Mononuclear cell (primary cell): ENCODE measurements around the gene SCYL2. TPM values are rescaled to one million over a fixed set of nuclear protein-coding genes. Genes with fewer than 3 reads are reported as not detected.
"Not testable (repeated sequence)": the region's sequence is repeated elsewhere in the genome, so short reads cannot be mapped to it uniquely, and the experiment has no call there.

Experiments
- H3K27me3 ChIP-seq: 2 replicates; pipeline ENCODE4 v1.6.0; 2011; ENCODE audit warnings: low read length, control low read depth; ENCODE audit not compliant: insufficient read depth
- H3K4me1 ChIP-seq: 2 replicates; pipeline ENCODE4 v1.5.1; 2011; ENCODE audit warnings: mild to moderate bottlenecking, low read length, control low read depth; ENCODE audit not compliant: insufficient read depth
- H3K4me3 ChIP-seq: 2 replicates; pipeline ENCODE4 v1.5.1; 2011; ENCODE audit warnings: mild to moderate bottlenecking, low read length, moderate library complexity
- H3K9me3 ChIP-seq: 2 replicates; pipeline ENCODE4 v1.5.1; 2011; ENCODE audit warnings: low read depth, mild to moderate bottlenecking, control low read depth, low read length
- total RNA-seq: library from RNA; depleted of rRNA; stranded (reverse); fragments of >200 nt; gene quantifications from one replicate; pipeline ENCODE4 v1.2.3, GENCODE V29; 2012

Gene SCYL2
- total RNA-seq, 1 donor = 54.8 TPM

DNA sequence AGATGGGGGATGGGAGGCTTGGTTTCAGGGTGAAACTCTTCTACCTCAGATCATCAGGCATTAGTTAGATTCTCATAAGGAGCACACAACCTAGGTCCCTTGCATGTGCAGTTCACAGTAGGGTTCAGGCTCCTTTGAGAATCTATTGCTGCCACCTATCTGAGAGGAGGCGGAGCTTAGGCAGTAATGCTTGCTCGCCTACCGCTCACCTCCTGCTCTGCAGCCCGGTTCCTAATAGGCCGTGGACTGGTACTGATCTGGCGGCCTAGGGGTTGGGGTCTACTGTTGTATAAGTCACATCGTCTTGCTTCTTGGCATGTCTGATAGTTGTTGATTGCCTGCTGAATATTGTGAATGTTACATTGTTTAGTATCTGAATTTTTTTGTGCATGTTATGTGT is 12.2 kb downstream of the SCYL2 start:
- Histone ChIP-seq H3K4me1 (peaks cover 3% of the 10 kb centered on the region), H3K4me3 (no peak overlapping the region), H3K27me3 (no peaks in the 10 kb centered on the region), H3K9me3 (no peaks in the 10 kb centered on the region)

DNA sequence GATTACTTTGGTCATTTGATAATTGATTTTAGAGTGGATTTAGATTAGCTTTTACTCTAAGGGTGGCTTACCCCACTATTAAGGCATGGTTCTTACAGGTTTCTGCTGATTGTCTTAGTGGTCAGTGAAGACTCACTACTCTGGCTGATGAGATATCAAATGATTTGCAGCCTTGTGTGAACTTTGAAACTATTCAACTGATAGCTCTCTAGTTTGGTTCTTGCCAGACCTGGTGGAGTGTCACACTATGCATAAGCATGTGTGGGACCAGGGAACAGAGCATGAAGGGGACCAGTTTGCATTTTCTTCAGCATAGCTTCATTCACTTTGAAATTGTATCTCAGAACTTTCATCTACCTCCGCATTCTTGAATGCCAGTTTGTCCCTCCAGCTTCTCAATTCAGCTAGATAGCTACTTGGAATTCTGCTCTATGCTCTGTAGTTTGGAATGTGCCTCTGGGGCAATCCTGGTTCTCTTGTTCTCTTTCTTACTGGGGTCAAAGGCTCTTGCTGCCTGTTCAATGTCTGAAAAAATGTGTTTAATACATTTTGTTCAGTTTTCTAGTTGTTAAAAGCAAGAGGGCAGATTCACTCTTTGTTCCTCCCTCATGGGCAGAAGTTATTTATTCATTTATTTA is 12.7 kb downstream of the SCYL2 start:
- no peaks in the 10 kb centered on the region for H3K27me3 ChIP-seq

DNA sequence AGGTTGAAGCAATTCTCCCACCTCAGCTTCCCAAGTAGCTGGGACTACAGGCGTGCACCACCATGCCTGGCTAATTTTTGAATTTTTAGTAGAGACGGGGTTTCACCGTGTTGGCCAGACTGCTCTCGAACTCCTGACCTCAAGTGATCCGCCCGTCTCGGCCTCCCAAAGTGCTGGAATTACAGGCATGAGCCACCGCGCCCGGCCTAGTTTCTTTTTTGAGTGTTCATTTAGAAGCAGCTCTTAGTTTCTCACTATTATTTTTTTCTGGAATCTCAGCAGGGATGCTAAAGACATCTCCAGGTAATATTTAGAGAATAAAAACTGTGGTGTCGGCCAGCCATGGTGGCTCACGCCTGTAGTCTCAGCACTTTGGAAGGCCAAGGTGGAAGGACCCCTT is 17.6 kb downstream of the SCYL2 start:
- H3K4me1 ChIP-seq, H3K27me3 ChIP-seq, H3K4me3 ChIP-seq, H3K9me3 ChIP-seq: not testable (repeated sequence)

More for the DNA sequence above, 12.7 kb downstream of the SCYL2 start:
- Histone ChIP-seq H3K4me3 (no peak overlapping the region), H3K4me1 (peaks cover 3% of the 10 kb centered on the region), H3K9me3 (no peaks in the 10 kb centered on the region)

DNA sequence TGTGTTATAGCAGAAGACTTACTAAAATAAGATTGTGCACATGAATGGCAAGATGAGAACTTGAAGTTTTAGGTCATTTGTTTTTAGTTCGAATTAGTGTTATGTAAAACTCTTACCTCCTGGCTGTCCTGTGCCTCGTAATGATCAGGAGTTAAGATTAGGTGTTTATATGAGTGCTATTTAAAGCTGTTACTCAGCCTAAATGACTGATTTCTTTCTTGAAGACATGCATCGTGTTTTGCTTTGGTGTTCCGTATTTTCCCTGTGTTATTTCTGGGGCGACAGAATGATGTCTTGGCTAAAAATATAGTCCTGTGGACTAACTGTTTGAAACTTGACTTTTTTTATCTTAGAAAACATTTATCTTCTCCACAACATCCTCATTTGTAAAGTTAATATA is 22.1 kb downstream of the SCYL2 start:
- no peak overlapping the region for H3K4me3 ChIP-seq
- no peaks in the 10 kb centered on the region for H3K4me1 ChIP-seq
- no peaks in the 10 kb centered on the region for H3K9me3 ChIP-seq
- H3K27me3 ChIP-seq = no peaks in the 10 kb centered on the region

DNA sequence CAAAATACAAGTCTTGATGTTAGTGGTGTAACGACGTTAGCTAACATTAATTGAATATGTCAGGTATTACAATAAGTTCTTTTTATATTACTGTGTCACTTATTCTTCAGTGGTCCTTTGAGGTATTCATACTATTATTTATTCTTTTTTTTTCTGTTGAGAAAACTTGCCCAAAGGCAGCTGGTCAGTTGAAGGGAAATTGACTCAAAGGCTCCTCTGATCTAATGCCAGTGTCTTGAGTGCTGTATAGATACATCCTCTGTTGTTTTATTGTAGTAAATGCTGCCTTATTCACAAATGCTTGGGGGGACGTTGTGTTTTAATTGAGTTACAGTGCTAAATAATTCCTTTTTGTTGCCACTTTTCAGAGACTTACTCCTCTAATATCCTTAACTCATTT is 23.0 kb downstream of the SCYL2 start:
- Histone ChIP-seq H3K9me3 (no peaks in the 10 kb centered on the region), H3K4me3 (no peak overlapping the region)

DNA sequence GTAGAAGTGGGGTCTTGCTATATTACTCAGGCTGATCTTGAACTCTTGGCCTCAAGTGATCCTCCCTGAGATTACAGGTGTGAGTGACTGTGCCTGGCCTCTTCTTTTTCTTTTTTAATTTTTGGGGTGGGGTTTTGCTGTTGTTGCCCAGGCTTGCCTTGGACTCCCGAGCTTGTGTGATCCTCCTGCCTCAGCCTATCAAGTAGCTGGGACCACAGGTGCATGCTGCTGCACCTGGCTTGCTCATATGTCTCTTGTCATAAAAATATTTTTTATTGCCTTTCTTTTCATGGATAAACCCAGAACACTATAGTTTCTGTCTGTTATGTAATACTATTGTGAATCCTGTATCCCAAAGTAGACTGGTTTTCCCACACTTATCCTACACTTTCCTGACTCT is 26.0 kb downstream of the SCYL2 start:
- no peaks in the 10 kb centered on the region for H3K9me3 ChIP-seq
- H3K27me3 ChIP-seq = no peaks in the 10 kb centered on the region
- H3K4me1 ChIP-seq = no peaks in the 10 kb centered on the region
- H3K4me3 ChIP-seq = no peak overlapping the region

More for the DNA sequence above, 23.0 kb downstream of the SCYL2 start:
- Histone ChIP-seq H3K4me1 (no peaks in the 10 kb centered on the region), H3K27me3 (no peaks in the 10 kb centered on the region)

DNA sequence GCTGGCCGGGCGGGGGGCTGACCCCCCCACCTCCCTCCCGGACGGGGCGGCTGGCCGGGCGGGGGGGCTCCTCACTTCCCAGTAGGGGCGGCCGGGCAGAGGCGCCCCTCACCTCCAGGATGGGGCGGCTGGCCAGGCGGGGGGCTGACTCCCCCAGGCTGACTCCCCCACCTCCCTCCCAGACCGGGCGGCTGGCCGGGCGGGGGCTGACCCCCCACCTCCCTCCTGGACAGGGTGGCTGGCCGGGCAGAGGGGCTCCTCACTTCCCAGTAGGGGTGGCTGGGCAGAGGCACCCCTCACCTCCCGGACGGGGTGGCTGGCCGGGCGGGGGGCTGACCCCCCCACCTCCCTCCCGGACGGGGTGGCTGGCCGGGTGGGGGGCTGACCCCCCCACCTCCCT is 27.4 kb downstream of the SCYL2 start:
- H3K27me3 ChIP-seq, H3K9me3 ChIP-seq, H3K4me3 ChIP-seq, H3K4me1 ChIP-seq: not testable (repeated sequence)

DNA sequence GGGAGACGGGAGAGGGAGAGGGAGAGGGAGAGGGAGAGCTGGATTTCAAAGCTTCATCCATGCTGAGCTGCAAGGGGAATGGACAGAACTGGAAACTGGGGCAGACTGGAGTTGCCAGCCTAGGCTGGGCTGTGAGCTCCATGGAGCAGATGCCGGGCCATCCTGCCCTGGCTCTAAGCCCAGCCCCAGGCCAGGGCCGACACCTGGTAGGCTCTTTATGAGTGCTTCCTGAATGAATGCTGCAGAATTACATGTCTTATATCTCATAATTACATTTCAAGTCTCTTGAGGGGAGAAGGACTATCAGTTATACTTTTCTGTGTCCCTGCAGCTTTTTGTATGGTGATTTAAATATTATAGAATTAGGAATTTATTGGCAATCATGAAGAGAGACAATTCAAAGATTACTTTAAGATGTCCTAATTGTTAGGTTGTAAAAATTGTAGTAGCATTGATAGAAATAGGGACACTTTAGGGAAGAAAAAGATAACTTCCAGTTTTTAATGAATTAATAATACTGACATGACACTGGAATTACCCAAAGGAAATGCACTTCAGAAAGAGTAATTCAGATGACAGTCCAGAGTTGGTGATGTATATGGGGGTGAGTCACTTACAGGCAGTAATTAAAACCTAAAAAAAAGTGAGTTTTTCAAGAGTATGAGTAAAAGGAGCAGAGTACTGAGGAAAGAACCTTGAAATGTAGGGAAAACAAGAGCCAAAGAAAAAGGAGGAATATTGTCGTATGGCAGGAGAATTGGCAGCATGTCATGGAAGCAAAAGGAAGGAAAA is 29.0 kb downstream of the SCYL2 start:
- no peaks in the 10 kb centered on the region for H3K4me1 ChIP-seq
- no peaks in the 10 kb centered on the region for H3K9me3 ChIP-seq
- no peak overlapping the region for H3K4me3 ChIP-seq
- H3K27me3 ChIP-seq = no peaks in the 10 kb centered on the region

DNA sequence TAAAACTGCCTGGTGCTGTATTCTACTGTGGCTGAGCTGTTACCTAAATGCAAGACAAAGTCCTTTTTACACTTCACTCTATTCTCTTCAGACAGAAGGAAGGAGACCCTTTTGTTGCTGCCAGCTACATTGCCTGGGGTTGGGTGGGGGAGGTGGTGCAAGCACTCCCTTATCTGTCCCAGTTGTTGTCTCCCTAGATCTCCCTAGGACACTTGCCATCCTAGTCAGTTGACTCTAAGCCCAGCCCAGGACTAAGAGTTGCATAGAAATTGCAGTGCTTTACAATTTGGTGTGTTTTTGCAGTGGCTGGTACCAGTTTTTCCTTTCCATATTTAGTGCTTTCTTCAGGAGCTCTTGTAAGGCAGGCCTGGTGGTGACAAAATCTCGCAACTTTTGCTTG is 35.1 kb downstream of the SCYL2 start:
- no peaks in the 10 kb centered on the region for H3K9me3 ChIP-seq
- H3K4me3 ChIP-seq = no peak overlapping the region
- H3K4me1 ChIP-seq = peaks cover 4% of the 10 kb centered on the region
- H3K27me3 ChIP-seq = no peaks in the 10 kb centered on the region

DNA sequence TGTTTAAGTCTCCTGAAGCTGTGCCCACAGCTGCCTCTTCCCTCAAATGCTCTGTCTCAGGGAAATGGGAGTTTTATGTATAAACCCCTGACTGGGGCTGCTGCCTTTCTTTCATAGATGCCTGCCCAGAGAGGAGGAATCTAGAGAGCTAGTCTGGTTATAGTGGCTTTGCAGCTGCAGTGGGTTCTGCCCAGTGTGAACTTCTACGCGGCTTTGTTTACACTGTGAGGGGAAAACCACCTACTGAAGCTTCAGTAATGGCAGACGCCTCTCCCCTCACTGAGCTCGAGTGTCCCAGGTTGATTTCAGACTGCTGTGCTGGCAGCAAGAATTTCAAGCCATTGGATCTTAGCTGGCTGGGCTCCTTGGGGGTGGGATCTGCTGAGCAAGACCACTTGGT is 36.9 kb downstream of the SCYL2 start:
- H3K27me3 ChIP-seq = no peaks in the 10 kb centered on the region
- H3K9me3 ChIP-seq = no peaks in the 10 kb centered on the region
- H3K4me3 ChIP-seq = no peak overlapping the region
- peaks cover 4% of the 10 kb centered on the region for H3K4me1 ChIP-seq

DNA sequence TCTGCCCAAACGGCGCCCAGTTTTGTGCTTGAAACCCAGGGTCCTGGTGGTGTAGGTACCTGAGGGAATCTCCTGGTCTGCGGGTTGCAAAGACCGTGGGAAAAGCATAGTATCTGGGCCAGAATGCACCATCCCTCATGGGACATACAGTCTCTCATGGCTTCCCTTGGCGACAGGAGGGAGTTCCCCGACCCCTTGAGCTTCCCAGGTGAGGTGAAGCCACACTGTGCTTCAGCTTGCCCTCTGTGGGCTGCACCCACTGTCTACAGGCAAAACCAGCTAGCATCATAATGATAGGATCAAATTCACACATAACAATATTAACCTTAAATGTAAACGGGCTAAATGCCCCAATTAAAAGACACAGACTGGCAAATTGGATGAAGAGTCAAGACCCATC is 37.4 kb downstream of the SCYL2 start:
- H3K4me3 ChIP-seq, H3K9me3 ChIP-seq, H3K4me1 ChIP-seq, H3K27me3 ChIP-seq: not testable (repeated sequence)

DNA sequence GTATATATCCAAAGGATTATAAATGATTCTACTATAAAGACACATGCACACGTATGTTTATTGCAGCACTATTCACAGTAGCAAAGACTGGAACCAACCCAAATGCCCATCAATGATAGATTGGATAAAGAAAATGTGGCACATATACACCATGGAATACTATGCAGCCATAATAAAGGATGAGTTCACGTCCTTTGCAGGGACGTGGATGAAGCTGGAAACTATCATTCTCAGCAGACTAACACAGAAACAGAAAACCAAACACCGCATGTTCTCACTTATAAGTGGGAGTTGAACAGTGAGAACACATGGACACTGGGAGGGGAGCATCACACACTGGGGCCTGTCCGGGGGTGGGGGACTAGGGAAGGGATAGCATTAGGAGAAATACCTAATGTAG is 41.2 kb downstream of the SCYL2 start:
- H3K4me3 ChIP-seq, H3K27me3 ChIP-seq, H3K4me1 ChIP-seq, H3K9me3 ChIP-seq: not testable (repeated sequence)

DNA sequence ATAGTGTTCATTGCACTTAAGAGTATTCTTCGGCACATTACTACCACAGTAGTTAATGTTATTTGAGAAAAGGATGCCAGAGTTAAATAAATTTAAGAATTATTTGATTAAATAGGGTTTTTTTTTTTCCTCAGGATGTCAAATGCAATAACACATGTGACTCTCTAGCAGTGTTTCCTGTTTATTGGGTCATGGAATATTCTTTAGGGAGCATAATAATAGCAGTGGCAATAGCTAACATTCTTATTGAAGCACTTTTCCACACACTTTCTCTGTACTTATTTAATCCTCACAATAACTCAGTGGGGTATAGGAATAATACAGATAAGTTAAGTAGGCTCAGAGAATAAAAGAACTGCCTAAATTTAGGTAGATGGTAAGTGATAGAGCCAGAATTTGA is 44.3 kb downstream of the SCYL2 start:
- Histone ChIP-seq H3K27me3 (no peaks in the 10 kb centered on the region), H3K4me3 (no peak overlapping the region)

DNA sequence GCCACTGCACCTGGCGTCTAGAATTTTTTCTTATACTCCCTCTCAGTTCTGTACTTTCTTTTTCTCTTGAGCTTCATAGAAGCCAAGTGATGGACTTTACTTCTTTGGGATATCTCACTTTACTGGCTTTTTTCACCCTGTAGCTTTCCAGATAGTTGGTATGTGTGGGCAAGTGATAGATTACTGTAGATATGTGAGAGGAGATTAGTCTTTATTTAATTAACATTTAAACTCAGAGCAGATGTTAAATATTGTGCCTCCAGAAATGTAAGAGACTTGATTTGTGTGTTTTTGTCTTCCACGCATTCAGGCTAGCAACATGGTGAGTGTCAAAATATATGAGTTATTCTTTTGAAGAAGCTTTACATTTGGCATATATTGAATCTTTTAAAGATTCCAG is 50.4 kb downstream of the SCYL2 start:
- Histone ChIP-seq H3K4me1 (peaks cover 12% of the 10 kb centered on the region), H3K4me3 (no peak overlapping the region), H3K9me3 (no peaks in the 10 kb centered on the region), H3K27me3 (no peaks in the 10 kb centered on the region)

More for the DNA sequence above, 44.3 kb downstream of the SCYL2 start:
- Histone ChIP-seq H3K9me3 (no peaks in the 10 kb centered on the region), H3K4me1 (no peaks in the 10 kb centered on the region)

DNA sequence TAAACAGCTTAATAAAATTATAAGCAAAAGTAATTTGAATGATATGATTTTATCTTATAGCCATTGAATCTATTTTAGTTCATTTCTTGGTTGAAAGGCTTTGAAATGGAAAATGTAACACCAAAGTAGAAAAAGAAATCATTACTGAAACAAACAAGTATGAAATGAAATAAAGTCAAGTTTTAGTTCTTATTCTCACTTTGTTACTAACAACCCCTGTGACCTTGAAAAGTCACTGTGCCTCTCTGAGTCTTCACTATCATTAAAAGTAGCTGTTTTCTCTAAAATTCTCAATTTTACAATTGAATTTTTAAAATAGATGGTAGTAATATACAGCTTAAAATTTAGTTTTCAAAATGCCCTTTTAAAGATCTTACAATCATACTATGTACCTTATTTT is 57.5 kb downstream of the SCYL2 start:
- H3K27me3 ChIP-seq = no peaks in the 10 kb centered on the region
- H3K4me3 ChIP-seq = no peak overlapping the region
- peaks cover 10% of the 10 kb centered on the region for H3K4me1 ChIP-seq
- no peaks in the 10 kb centered on the region for H3K9me3 ChIP-seq

DNA sequence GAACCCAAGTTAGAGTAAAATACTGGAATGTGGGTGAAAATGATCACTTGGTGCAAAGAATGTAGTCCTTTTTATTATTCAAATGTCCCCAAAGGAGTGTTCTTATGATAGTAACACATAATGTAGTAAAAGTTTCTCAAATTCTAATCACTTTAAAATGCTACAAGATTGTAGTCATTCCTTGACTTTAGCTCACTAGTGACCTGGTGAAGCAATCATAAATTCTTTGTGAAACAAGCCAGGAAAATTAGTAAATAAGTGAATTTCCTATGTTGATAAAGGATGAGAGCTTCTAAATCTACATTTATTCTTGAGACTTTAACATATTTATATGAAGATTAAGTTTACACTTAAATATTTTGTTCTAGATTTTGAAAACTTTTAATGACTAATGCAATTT is 59.2 kb downstream of the SCYL2 start:
- H3K9me3 ChIP-seq = no peaks in the 10 kb centered on the region

More for the DNA sequence above, 59.2 kb downstream of the SCYL2 start:
- H3K4me1 ChIP-seq = no peaks in the 10 kb centered on the region
- no peak overlapping the region for H3K4me3 ChIP-seq
- no peaks in the 10 kb centered on the region for H3K27me3 ChIP-seq
